ENCODE measurements around the gene NRCAM. TPM values are rescaled to one million over a fixed set of nuclear protein-coding genes. Genes with fewer than 3 reads are reported as not detected.

The NRCAM gene
- total and polyA plus RNA-seq, 10 of the 15 experiments (the other 5 are each of a cell fraction or from before 2014, with no cell fraction given): 0.30 to 2.0 (median 1.0) TPM

- TF ChIP-seq ZNF687 (IDR thresholded peaks at IDR 0.05) (no peak), ZNF207 (IDR thresholded peaks at IDR 0.05; ENCODE audit: borderline replicate concordance) (no peak)
These were observed 188.6 kb downstream of the NRCAM start (continued) for GRCh38 chr7:108267615-108268014.

DNA sequence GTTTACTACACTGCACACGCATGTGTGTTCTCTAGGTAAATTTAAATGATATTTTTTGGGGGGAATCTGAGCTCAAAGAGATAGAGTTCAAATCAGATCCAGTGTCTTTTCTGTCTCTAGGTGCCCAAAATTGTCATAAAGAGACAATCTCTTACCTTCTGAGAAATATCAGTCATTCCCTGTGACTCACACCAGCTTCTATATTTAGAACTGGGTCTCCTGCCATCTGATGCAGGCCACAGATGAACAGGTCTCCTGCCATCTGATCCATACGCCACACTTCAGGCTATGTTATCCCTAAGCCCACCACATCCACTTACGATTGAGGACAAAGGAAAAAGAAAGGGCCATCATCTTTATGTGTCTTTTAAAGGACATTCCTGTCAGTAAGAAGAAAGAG, 189.7 kb downstream of the NRCAM start:
- Histone ChIP-seq H3K4me2 (ENCODE audit: control insufficient read depth, insufficient read depth) (no peak overlapping the region), H3K27ac (ENCODE audit: control insufficient read depth, insufficient read depth) (no peak overlapping the region), H3K9me3 (replicated peaks; ENCODE audit: control insufficient read depth, insufficient read depth, low read length) (no peaks in the 10 kb centered on the region; the same call in 2 of the 3 replicates), H3K9ac (ENCODE audit: control insufficient read depth, insufficient read depth, low read length) (no peak overlapping the region), H3K4me1 (ENCODE audit: control insufficient read depth, insufficient read depth, low read length) (no peaks in the 10 kb centered on the region), H3K36me3 (ENCODE audit: control insufficient read depth in 2 of 2, insufficient read depth in 2 of 2, low read length in 1 of 2) (no peaks in the 10 kb centered on the region), H3K79me2 (ENCODE audit: control insufficient read depth, insufficient read depth, low read length) (no peaks in the 10 kb centered on the region), H2AFZ (ENCODE audit: control insufficient read depth, low read depth, low read length) (no peak overlapping the region), H3K4me3 (no peak overlapping the region), H3K27me3 (replicated peaks in 1 of 2; ENCODE audit: control insufficient read depth in 2 of 2, insufficient read depth in 2 of 2, low read length in 1 of 2) (no peaks in the 10 kb centered on the region), H4K20me1 (ENCODE audit: control insufficient read depth, insufficient read depth) (no peaks in the 10 kb centered on the region)
- CTCF ChIA-PET: interaction anchor here (0.6 to 1.5 kb wide), 4 partner anchors 14 to 826 kb away, joined by 3 to 4 read pairs (median 4); no protein-coding TSS in a partner anchor
- TF ChIP-seq TCF7 (IDR thresholded peaks at IDR 0.05; ENCODE audit: borderline replicate concordance) (no peak), TAF1 (IDR thresholded peaks at IDR 0.05; ENCODE audit: borderline replicate concordance, low read depth, low read length) (no peak), ZNF24 (IDR thresholded peaks at IDR 0.05) (no peak), BMI1 (IDR thresholded peaks at IDR 0.05; ENCODE audit: borderline replicate concordance) (no peak), CHD1 (IDR thresholded peaks at IDR 0.05; ENCODE audit: low read depth, low read length) (no peak), BHLHE40 (IDR thresholded peaks at IDR 0.05; ENCODE audit: borderline replicate concordance in 1 of 2, low read depth in 2 of 2, low read length in 1 of 2) (no peak)
- TF ChIP-seq, protein P1, sequence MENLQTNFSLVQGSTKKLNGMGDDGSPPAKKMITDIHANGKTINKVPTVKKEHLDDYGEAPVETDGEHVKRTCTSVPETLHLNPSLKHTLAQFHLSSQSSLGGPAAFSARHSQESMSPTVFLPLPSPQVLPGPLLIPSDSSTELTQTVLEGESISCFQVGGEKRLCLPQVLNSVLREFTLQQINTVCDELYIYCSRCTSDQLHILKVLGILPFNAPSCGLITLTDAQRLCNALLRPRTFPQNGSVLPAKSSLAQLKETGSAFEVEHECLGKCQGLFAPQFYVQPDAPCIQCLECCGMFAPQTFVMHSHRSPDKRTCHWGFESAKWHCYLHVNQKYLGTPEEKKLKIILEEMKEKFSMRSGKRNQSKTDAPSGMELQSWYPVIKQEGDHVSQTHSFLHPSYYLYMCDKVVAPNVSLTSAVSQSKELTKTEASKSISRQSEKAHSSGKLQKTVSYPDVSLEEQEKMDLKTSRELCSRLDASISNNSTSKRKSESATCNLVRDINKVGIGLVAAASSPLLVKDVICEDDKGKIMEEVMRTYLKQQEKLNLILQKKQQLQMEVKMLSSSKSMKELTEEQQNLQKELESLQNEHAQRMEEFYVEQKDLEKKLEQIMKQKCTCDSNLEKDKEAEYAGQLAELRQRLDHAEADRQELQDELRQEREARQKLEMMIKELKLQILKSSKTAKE (IDR thresholded peaks at IDR 0.05; ENCODE audit: low read depth, poor library complexity, severe bottlenecking): no peak
- TF ChIP-seq, protein P2, sequence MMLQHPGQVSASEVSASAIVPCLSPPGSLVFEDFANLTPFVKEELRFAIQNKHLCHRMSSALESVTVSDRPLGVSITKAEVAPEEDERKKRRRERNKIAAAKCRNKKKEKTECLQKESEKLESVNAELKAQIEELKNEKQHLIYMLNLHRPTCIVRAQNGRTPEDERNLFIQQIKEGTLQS (IDR thresholded peaks at IDR 0.05; ENCODE audit: borderline replicate concordance, extremely low read depth, low read depth, low read length): no peak
- DNase-seq (ENCODE audit: low read depth, low spot score) (no peak), FAIRE-seq (no peak), ATAC-seq (no peak)
- intact Hi-C loops (cut with micrococcal nuclease; ENCODE audit: unreplicated experiment) (no loop called here), in situ Hi-C loops (cut with MboI) (no loop called here)
- no TSS peak for BruUV-seq (replicated peaks)
- RAD21 ChIA-PET (ENCODE audit: unreplicated experiment): no interaction called here
- SMC1A ChIA-PET (ENCODE audit: uncharacterized antibody, unreplicated experiment): no interaction called here
- 28% methylated on average over 3 of the region's 3 CpGs for WGBS (ENCODE audit: insufficient coverage, insufficient replicate concordance, low lambda C conversion rate, missing lambda C conversion rate)
- POLR2A ChIA-PET: no interaction called here
